DOHH2 (cell line): ENCODE measurements around the gene BMP7.

Experiments used
- H3F3A ChIP-seq: fragments of 200-600 bp; sonication (generic), shearing (Covaris generic); 2 replicates; pipeline ENCODE4 v1.6.0; 2016; ENCODE audit warnings: antibody characterized with exemption, mild to moderate bottlenecking; ENCODE audit not compliant: control insufficient read depth, insufficient read depth
- H3K27ac ChIP-seq: fragments of 200-600 bp; sonication (generic); 2 replicates; pipeline ENCODE4 v1.5.1; 2014; ENCODE audit warnings: low read depth, mild to moderate bottlenecking, low read length, moderate library complexity
- H3K27me3 ChIP-seq: fragments of 200-600 bp; sonication (generic); 2 replicates; pipeline ENCODE4 v1.6.1; 2014; ENCODE audit warnings: mild to moderate bottlenecking, low read length, mixed read lengths; ENCODE audit not compliant: control insufficient read depth
- H3K36me3 ChIP-seq: fragments of 200-600 bp; sonication (generic); 2 replicates; pipeline ENCODE4 v1.6.1; 2014; ENCODE audit warnings: mild to moderate bottlenecking, low read length, moderate library complexity, mixed read lengths; ENCODE audit not compliant: control insufficient read depth
- H3K4me1 ChIP-seq: fragments of 200-600 bp; sonication (generic); 2 replicates; pipeline ENCODE4 v1.6.1; 2014; ENCODE audit warnings: mild to moderate bottlenecking, low read length, mixed read lengths; ENCODE audit not compliant: control insufficient read depth
- H3K4me2 ChIP-seq: fragments of 200-600 bp; sonication (generic); 2 replicates; pipeline ENCODE4 v1.6.0; 2014; ENCODE audit warnings: mild to moderate bottlenecking, low read length, moderate library complexity
- H3K4me3 ChIP-seq: fragments of 200-600 bp; sonication (generic); 2 replicates; pipeline ENCODE4 v1.5.1; 2014; ENCODE audit warnings: mild to moderate bottlenecking, low read length, mixed read lengths
- H3K79me2 ChIP-seq: fragments of 200-600 bp; sonication (generic); 2 replicates; pipeline ENCODE4 v1.6.1; 2014; ENCODE audit warnings: mild to moderate bottlenecking, low read length, mixed read lengths; ENCODE audit not compliant: control insufficient read depth
- H3K9me2 ChIP-seq: fragments of 200-600 bp; sonication (generic); replicated peaks from 2 replicates; pipeline ENCODE4 v1.6.1; 2014; ENCODE audit warnings: mild to moderate bottlenecking, low read length, mixed read lengths; ENCODE audit not compliant: control insufficient read depth
- H3K9me3 ChIP-seq: fragments of 200-600 bp; sonication (generic); 2 replicates; pipeline ENCODE4 v1.6.1; 2014; ENCODE audit warnings: antibody characterized with exemption, low read length, mixed read lengths; ENCODE audit not compliant: control insufficient read depth, insufficient read depth
- H4K20me1 ChIP-seq: fragments of 200-600 bp; sonication (generic); 2 replicates; pipeline ENCODE4 v1.6.0; 2014; ENCODE audit warnings: low read depth, mild to moderate bottlenecking, antibody characterized with exemption, low read length, moderate library complexity; ENCODE audit not compliant: control insufficient read depth, insufficient read depth
- CTCF ChIP-seq: fragments of 200-600 bp; sonication (generic); IDR thresholded peaks from one replicate; pipeline ENCODE4 v1.5.1; 2014; ENCODE audit warnings: antibody characterized with exemption, mild to moderate bottlenecking, low read depth, low read length; ENCODE audit not compliant: poor library complexity, severe bottlenecking
- EZH2phosphoT487 ChIP-seq: fragments of 200-600 bp; sonication (generic); IDR thresholded peaks from 2 replicates; pipeline ENCODE4 v1.6.1; 2017; ENCODE audit warnings: borderline replicate concordance, mild to moderate bottlenecking, antibody characterized with exemption, low read length, moderate library complexity, mixed read lengths

BMP7 gene

DNA sequence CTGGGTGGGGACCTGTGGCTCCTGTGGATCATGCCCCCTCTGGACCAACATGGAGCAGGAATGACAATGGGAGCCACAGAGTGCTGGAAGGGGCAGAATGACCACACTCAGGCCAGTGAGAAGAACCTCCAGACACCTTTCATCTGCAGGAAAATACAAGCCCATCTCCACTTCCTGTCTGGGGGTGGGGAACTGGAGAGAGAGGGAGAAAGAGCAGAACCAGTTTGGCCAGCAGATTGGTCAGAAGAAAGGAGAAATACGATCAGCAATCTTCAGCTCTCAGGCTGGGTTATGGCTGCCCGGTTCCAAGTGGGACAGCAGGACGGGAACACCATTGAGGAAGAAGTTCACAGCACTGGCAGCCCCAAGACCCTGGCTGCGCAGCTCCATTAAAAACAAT, 37.0 kb downstream of the BMP7 start:
- Histone ChIP-seq H4K20me1 (peaks cover 75% of the 10 kb centered on the region), H3K27me3 (no peaks in the 10 kb centered on the region), H3K4me1 (peaks cover 57% of the 10 kb centered on the region), H3K36me3 (peaks cover 97% of the 10 kb centered on the region), H3K79me2 (peaks cover 99% of the 10 kb centered on the region), H3F3A (peaks cover 40% of the 10 kb centered on the region), H3K27ac (peak overlapping the region; percentile 11; the same call in 1 of the 2 replicates), H3K9me3 (no peaks in the 10 kb centered on the region), H3K4me3 (no peak overlapping the region), H3K4me2 (no peak overlapping the region), H3K9me2 (no peaks in the 10 kb centered on the region)
- TF ChIP-seq CTCF, result no peak
- no peak for TF ChIP-seq EZH2phosphoT487

DNA sequence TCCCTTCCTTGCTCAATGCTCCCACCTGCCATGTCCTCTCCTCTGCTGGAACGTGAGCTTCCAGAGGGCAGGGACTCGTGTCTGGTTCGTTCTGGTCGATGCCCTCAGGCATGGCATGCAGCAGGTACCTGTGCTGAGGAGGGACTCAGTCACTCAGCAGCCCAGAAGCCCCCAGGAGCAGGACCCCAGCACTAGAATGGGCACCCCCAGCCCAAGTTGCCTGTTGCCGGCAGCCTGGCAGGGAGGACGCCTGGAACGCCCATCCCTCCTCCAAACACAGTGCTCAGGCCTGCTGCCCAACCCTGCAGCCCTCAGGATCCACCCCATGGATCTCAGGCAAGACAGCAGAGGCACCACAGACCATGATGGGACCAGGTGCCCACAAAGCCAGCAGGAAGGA, 40.6 kb downstream of the BMP7 start:
- Histone ChIP-seq H3K4me2 (no peak overlapping the region), H3K27me3 (no peaks in the 10 kb centered on the region), H3K36me3 (peaks cover 97% of the 10 kb centered on the region), H4K20me1 (peaks cover 61% of the 10 kb centered on the region), H3K4me3 (no peak overlapping the region), H3K9me2 (no peaks in the 10 kb centered on the region), H3F3A (peaks cover 37% of the 10 kb centered on the region), H3K79me2 (peaks cover 99% of the 10 kb centered on the region), H3K4me1 (peaks cover 20% of the 10 kb centered on the region), H3K27ac (no peak overlapping the region), H3K9me3 (no peaks in the 10 kb centered on the region)
- TF ChIP-seq CTCF (no peak), EZH2phosphoT487 (no peak)

- no peak for TF ChIP-seq EZH2phosphoT487
- no peak for TF ChIP-seq CTCF
- H3K27ac ChIP-seq, result no peak overlapping the region
- no peaks in the 10 kb centered on the region for H3K27me3 ChIP-seq
Observed at GRCh38 chr20:57225197-57225733, 41.2 kb downstream of the BMP7 start.

More at GRCh38 chr20:57225197-57225733, 41.2 kb downstream of the BMP7 start:
- Histone ChIP-seq H3K79me2 (peaks cover 99% of the 10 kb centered on the region), H3K4me2 (no peak overlapping the region), H3K9me2 (no peaks in the 10 kb centered on the region), H3F3A (peaks cover 43% of the 10 kb centered on the region), H3K9me3 (no peaks in the 10 kb centered on the region), H4K20me1 (peaks cover 62% of the 10 kb centered on the region), H3K36me3 (peaks cover 98% of the 10 kb centered on the region), H3K4me1 (peaks cover 15% of the 10 kb centered on the region), H3K4me3 (no peak overlapping the region)
